Measurements from ENCODE around the gene TNF. TPM values are rescaled to one million over a fixed set of nuclear protein-coding genes. Genes with fewer than 3 reads are reported as not detected.
A peak's percentile ranks its signal among the peaks of the same experiment; 100 is the strongest.

The TNF gene
- total RNA-seq, 1 donor from 2014 or later = not detected

DNA sequence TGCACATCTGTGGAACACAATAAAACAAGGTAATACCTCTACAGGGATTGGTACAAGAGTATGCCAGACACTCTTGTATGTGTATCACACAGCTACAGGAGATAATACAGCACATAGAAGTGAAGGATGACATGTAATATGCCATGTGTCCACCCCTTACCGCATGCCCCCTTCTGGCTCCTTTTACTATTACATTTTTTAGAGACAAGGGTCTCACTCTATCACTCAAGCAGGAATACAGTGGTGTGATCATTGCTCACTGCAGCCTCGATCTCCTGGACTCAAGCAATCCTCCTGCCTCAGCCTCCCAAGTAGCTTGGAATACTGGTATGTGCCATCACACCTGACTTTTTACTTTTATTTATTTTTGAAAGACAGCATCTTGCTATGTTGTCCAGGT lies 21.6 kb downstream of the TNF start:
- Mint-ChIP-seq H3K9me3 (ENCODE audit: unreplicated experiment) (no peaks in the 10 kb centered on the region), H3K4me1 (ENCODE audit: unreplicated experiment) (peaks cover 4% of the 10 kb centered on the region), H3K27me3 (ENCODE audit: unreplicated experiment) (peaks cover 1% of the 10 kb centered on the region), H3K4me3 (ENCODE audit: unreplicated experiment) (no peak overlapping the region), H3K27ac (ENCODE audit: unreplicated experiment) (no peak overlapping the region), H3K36me3 (ENCODE audit: low read depth, unreplicated experiment) (no peaks in the 10 kb centered on the region)
- no peak for DNase-seq (ENCODE audit: low spot score)
- TF ChIP-seq, protein P1, sequence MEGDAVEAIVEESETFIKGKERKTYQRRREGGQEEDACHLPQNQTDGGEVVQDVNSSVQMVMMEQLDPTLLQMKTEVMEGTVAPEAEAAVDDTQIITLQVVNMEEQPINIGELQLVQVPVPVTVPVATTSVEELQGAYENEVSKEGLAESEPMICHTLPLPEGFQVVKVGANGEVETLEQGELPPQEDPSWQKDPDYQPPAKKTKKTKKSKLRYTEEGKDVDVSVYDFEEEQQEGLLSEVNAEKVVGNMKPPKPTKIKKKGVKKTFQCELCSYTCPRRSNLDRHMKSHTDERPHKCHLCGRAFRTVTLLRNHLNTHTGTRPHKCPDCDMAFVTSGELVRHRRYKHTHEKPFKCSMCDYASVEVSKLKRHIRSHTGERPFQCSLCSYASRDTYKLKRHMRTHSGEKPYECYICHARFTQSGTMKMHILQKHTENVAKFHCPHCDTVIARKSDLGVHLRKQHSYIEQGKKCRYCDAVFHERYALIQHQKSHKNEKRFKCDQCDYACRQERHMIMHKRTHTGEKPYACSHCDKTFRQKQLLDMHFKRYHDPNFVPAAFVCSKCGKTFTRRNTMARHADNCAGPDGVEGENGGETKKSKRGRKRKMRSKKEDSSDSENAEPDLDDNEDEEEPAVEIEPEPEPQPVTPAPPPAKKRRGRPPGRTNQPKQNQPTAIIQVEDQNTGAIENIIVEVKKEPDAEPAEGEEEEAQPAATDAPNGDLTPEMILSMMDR (IDR thresholded peaks at IDR 0.05; ENCODE audit: unreplicated experiment) = no peak

GRCh38 chr6:31607317-31607716 lies 32.0 kb downstream of the TNF start:
- Mint-ChIP-seq H3K36me3 (ENCODE audit: low read depth, unreplicated experiment) (no peaks in the 10 kb centered on the region), H3K9me3 (ENCODE audit: unreplicated experiment) (no peaks in the 10 kb centered on the region), H3K27ac (ENCODE audit: unreplicated experiment) (no peak overlapping the region), H3K27me3 (ENCODE audit: unreplicated experiment) (peaks cover 3% of the 10 kb centered on the region), H3K4me3 (ENCODE audit: unreplicated experiment) (no peak overlapping the region), H3K4me1 (ENCODE audit: unreplicated experiment) (no peaks in the 10 kb centered on the region)
- TF ChIP-seq, protein P1 (IDR thresholded peaks at IDR 0.05; ENCODE audit: unreplicated experiment) = no peak
- DNase-seq (ENCODE audit: low spot score) = no peak

DNA sequence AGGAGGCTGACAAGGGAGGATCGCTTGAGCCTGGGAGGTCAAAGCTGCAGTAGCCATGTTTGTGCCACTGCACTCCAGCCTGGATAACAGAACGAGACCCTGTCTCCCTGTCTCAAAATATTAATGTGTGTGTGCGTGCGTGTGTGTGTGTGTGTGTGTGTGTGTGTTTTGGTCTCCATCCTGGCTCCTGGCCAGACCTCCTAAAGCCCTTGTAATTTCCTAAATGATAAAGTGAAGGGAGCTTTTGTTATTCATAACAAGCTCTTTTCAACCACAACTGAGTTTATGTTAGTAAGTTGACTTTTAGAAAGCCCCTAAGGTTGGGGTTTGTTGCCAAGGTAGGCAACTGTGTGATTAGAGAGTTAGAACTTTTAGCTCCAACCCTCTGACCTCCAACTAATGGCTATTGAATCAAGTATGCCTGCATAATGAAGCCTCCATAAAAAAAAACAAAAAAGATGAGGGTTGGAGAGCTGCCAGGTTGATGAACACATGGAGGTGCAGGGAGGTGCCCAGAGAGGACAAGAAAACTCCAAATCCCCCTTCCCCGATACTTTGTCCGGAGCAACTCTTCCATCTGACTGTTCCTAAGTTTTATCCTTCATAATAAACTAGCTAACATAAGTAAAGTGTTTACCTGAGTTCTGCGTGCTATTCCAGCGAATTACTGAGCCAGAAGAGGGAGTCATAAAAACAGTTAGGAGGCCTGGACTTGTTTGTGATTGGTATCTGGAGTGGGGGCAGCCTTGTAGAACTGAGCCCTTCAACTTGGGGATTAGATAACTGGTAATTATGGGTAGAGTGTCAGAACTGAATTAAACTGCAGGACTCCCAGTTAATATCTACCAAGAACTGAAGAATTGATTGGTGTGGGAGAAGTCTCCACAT lies 34.4 kb downstream of the TNF start:
- no peak for DNase-seq (ENCODE audit: low spot score)
- H3K9me3 Mint-ChIP-seq (ENCODE audit: unreplicated experiment) = no peaks in the 10 kb centered on the region
- peak overlapping the region; percentile 8 for H3K27ac Mint-ChIP-seq (ENCODE audit: unreplicated experiment)
- H3K4me1 Mint-ChIP-seq (ENCODE audit: unreplicated experiment) = peaks cover 8% of the 10 kb centered on the region
- TF ChIP-seq, protein P1 (IDR thresholded peaks at IDR 0.05; ENCODE audit: unreplicated experiment) = no peak
- no peak overlapping the region for H3K4me3 Mint-ChIP-seq (ENCODE audit: unreplicated experiment)
- no peaks in the 10 kb centered on the region for H3K36me3 Mint-ChIP-seq (ENCODE audit: low read depth, unreplicated experiment)
- peaks cover 5% of the 10 kb centered on the region for H3K27me3 Mint-ChIP-seq (ENCODE audit: unreplicated experiment)

DNA sequence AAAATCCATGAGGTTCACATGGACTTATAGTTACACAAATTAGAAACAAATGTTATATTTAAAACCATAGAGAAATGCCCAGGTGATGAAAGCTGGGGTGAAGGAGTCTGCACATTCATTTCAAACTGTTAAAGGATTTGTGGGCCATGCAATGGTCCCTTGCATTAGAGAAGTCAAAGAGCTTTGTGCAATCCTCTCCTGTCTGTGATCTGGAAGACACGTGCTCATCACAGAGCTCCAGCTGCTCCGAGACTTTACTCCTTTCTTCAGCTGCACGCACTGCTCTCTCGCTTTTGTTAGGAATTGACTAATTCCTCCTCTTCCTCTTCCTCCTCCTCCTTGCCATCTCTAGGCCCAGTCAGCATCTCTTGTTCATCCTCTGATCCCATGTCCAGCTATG lies 35.6 kb downstream of the TNF start:
- Mint-ChIP-seq H3K36me3 (ENCODE audit: low read depth, unreplicated experiment) (no peaks in the 10 kb centered on the region), H3K9me3 (ENCODE audit: unreplicated experiment) (no peaks in the 10 kb centered on the region)

More for the DNA sequence above, 35.6 kb downstream of the TNF start:
- H3K4me1 Mint-ChIP-seq (ENCODE audit: unreplicated experiment) = peaks cover 19% of the 10 kb centered on the region
- TF ChIP-seq, protein P1 (IDR thresholded peaks at IDR 0.05; ENCODE audit: unreplicated experiment) = no peak
- no peak overlapping the region for H3K27ac Mint-ChIP-seq (ENCODE audit: unreplicated experiment)
- H3K27me3 Mint-ChIP-seq (ENCODE audit: unreplicated experiment) = peaks cover 6% of the 10 kb centered on the region
- DNase-seq (ENCODE audit: low spot score) = no peak
- peak overlapping the region; percentile 8 for H3K4me3 Mint-ChIP-seq (ENCODE audit: unreplicated experiment)
